GM12878 (cell line): ENCODE data around the gene GAL.

Experiments
- ASH2L ChIP-seq: fragments of 300-600, 200-600 bp; sonication (generic); IDR thresholded peaks from 2 replicates; pipeline ENCODE4 v1.6.1; 2017; ENCODE audit warnings: low read depth, mild to moderate bottlenecking, borderline replicate concordance
- CHD1 ChIP-seq: IDR thresholded peaks from 2 replicates; pipeline ENCODE4 v1.6.1; 2012; ENCODE audit warnings: low read depth, low read length, improper control_type of control experiment
- CTCF ChIP-seq, 3 experiments: IDR thresholded peaks in 2 of 3; conservative IDR thresholded peaks in 1 of 3; 2 replicates each; pipeline ENCODE4 v1.5.1; 2011; ENCODE audit warnings: low read depth in 3 of 3, low read length in 3 of 3, mild to moderate bottlenecking in 3 of 3, control low read depth in 2 of 3, moderate library complexity in 2 of 3, inconsistent platforms in 1 of 3, mixed read lengths in 1 of 3; ENCODE audit not compliant: control insufficient read depth in 2 of 3, insufficient read depth in 1 of 3; ENCODE audit errors: extremely low read depth in 1 of 3
- HCFC1 ChIP-seq: fragments of 150-350 bp; IDR thresholded peaks from 2 replicates; pipeline ENCODE4 v1.6.1; 2014; ENCODE audit warnings: low read length
- HDAC2 ChIP-seq: fragments of 200-600 bp; sonication (generic); IDR thresholded peaks from 2 replicates; pipeline ENCODE4 v1.6.1; 2017
- MAX ChIP-seq: IDR thresholded peaks from 2 replicates; pipeline ENCODE4 v1.6.1; 2012; ENCODE audit warnings: low read depth, low read length, improper control_type of control experiment
- MYC ChIP-seq: IDR thresholded peaks from 2 replicates; pipeline ENCODE4 v1.6.1; 2011; ENCODE audit warnings: mild to moderate bottlenecking, low read length, moderate library complexity, inconsistent platforms; ENCODE audit not compliant: insufficient read depth, insufficient replicate concordance, insufficient read length, severe bottlenecking
- NFIC ChIP-seq: IDR thresholded peaks from 2 replicates; pipeline ENCODE4 v1.6.1; 2012; ENCODE audit warnings: low read depth, mild to moderate bottlenecking, inconsistent platforms, low read length, moderate library complexity
- POLR2A ChIP-seq: IDR thresholded peaks from 2 replicates; pipeline ENCODE4 v1.6.1; 2011; ENCODE audit warnings: low read depth, mild to moderate bottlenecking, low read length
- USF2 ChIP-seq: IDR thresholded peaks from 2 replicates; pipeline ENCODE4 v1.6.1; 2011; ENCODE audit warnings: low read depth, low read length, improper control_type of control experiment, borderline replicate concordance
- YY1 ChIP-seq: IDR thresholded peaks from 2 replicates; pipeline ENCODE4 v1.6.1; 2011; ENCODE audit warnings: low read depth, mild to moderate bottlenecking, low read length

GRCh38 chr11:68724293-68724692 is 39.9 kb downstream of the GAL start:
- no peak for TF ChIP-seq POLR2A
- TF ChIP-seq CHD1: no peak
- no peak for TF ChIP-seq HDAC2
- TF ChIP-seq MYC: no peak
- TF ChIP-seq CTCF (IDR thresholded peaks at IDR 0.05 in 2 of 3, conservative IDR thresholded peaks at IDR 0.05 in 1 of 3; ENCODE audit: control insufficient read depth in 2 of 3, extremely low read depth in 1 of 3, insufficient read depth in 1 of 3, low read depth in 3 of 3, low read length in 3 of 3): no peak
- no peak for TF ChIP-seq HCFC1
- no peak for TF ChIP-seq ASH2L
- no peak for TF ChIP-seq NFIC
- TF ChIP-seq USF2: no peak
- TF ChIP-seq MAX: no peak
- no peak for TF ChIP-seq YY1
